Uterus (tissue), 4 donors: ENCODE measurements around the gene SERGEF. TPM values are rescaled to one million over a fixed set of nuclear protein-coding genes. Genes with fewer than 3 reads are reported as not detected.

Experiments
- DNase-seq, 2 donors: peaks; one replicate each; pipeline ENCODE4 v3.0.0-alpha.2; 2019 to 2020
- H3K27ac ChIP-seq, 2 donors: fragments of 200-600 bp; sonication (generic); 1 replicate in 1 of 2; 2 replicates in 1 of 2; pipeline ENCODE4 v1.5.1; 2016 to 2018
- H3K27me3 ChIP-seq, 2 donors: fragments of 200-600 bp; sonication (generic); one replicate each; pipeline ENCODE4 v1.5.1; 2018 to 2019; ENCODE audit warnings: control low read depth in 1 of 2
- H3K36me3 ChIP-seq, 2 donors: fragments of 200-600 bp; sonication (generic); one replicate each; pipeline ENCODE4 v1.5.1; 2019; ENCODE audit warnings: control low read depth in 1 of 2
- H3K4me1 ChIP-seq, 2 donors: fragments of 200-600 bp; sonication (generic); one replicate each; pipeline ENCODE4 v1.5.1; 2018 to 2019; ENCODE audit warnings: control low read depth in 1 of 2
- H3K4me3 ChIP-seq, 2 donors: fragments of 200-600 bp; sonication (generic); 1 replicate in 1 of 2; 2 replicates in 1 of 2; pipeline ENCODE4 v1.5.1; 2018 to 2019; ENCODE audit warnings: mild to moderate bottlenecking in 1 of 2
- H3K9me3 ChIP-seq, 2 donors: fragments of 200-600 bp; sonication (generic); one replicate each; pipeline ENCODE4 v1.5.1; 2019; ENCODE audit warnings: control low read depth in 1 of 2
- CTCF ChIP-seq, 4 experiments: fragments of 200-600 bp in 2 of 4; fragments of 450-650 bp in 2 of 4; sonication (generic) in 2 of 4; IDR thresholded peaks; one replicate each; pipeline ENCODE4 v1.5.1; 2016 to 2019; ENCODE audit warnings: antibody characterized with exemption in 4 of 4, mild to moderate bottlenecking in 2 of 4, moderate library complexity in 1 of 4
- POLR2A ChIP-seq, 2 donors: fragments of 450-650 bp; IDR thresholded peaks; one replicate each; pipeline ENCODE4 v1.6.1; 2016; ENCODE audit warnings: antibody characterized with exemption in 2 of 2, mild to moderate bottlenecking in 1 of 2, moderate library complexity in 1 of 2
- intact Hi-C: fragments of 100-400 bp; cut with DNase I; formaldehyde crosslinking; loops from one replicate; pipeline ENCODE4 v1.15.1; 2023; ENCODE audit warnings: low total_unique reads
- total RNA-seq, 4 donors: library from RNA; depleted of rRNA in 3 of 4; stranded (reverse); fragments of >200 nt in 3 of 4; gene quantifications; one replicate each; pipeline versions ENCODE4 v1.1.0 to v1.2.4, GENCODE V29; 2014 to 2023
- donor health status: DM: yes; HTN: yes; CAD: no.

Gene SERGEF
- total RNA-seq, 4 donors from 2014 or later, result 12.6 to 64.4 (median 43.7) TPM

DNA sequence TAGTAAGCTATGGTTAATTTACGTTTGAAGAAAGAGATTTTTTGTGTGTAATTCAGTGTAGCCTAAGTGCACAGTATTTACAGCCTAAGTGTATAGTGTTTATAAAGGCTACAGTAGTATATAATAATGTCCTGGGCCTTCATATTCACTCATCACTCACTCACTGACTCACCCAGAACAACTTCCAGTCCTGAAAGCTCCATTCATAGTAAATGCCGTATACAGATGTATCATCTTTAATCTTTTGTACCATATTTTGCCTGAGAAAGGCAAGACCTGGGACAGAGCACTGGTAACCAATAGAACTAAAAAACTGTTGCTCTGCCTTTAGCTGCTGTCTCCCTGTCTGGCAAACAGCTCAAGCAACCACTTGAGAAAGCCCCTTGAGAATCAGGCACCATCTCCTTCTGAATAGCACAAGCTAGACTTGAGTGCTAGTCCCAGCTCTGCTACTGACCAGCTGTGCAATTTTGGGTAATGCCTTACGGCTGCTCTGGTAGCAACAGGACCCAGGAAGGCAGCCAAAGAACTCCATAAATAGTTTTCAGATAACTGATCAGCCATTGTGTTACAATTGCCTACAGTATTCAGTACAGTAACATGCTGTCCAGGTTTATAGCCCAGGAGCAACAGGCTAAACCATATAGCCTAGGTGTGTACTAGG lies 146.9 kb downstream of the SERGEF start:
- Histone ChIP-seq H3K9me3 (no peaks in the 10 kb centered on the region), H3K27me3 (no peaks in the 10 kb centered on the region), H3K36me3 (no peaks in the 10 kb centered on the region), H3K4me1 (no peaks in the 10 kb centered on the region), H3K27ac (no peak overlapping the region), H3K4me3 (no peak overlapping the region)
- TF ChIP-seq CTCF (IDR thresholded peaks at IDR 0.05) (no peak), POLR2A (IDR thresholded peaks at IDR 0.05) (no peak)
- intact Hi-C loops, result no loop called here
- DNase-seq, result no peak

DNA sequence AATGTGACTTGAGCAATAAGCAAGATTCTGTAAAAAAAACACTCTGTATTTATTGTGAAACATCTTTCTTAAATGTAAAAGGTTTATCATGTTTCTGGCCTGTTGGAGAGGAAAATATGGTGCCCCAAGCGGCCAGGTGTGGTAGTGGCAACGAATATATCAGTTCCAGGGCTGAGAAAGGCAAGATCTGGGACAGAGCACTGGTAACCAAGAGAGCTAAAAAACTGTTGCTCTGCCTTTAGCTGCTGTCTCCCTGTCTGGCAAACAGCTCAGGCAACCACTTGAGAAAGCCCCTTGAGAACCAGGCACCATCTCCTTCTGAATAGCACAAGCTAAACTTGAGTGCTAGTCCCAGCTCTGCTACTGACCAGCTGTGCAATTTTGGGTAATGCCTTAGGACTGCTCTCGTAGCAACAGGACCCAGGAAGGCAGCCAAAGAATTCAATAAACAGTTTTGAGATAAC lies 148.3 kb downstream of the SERGEF start:
- H3K27ac ChIP-seq, result no peak overlapping the region

DNA sequence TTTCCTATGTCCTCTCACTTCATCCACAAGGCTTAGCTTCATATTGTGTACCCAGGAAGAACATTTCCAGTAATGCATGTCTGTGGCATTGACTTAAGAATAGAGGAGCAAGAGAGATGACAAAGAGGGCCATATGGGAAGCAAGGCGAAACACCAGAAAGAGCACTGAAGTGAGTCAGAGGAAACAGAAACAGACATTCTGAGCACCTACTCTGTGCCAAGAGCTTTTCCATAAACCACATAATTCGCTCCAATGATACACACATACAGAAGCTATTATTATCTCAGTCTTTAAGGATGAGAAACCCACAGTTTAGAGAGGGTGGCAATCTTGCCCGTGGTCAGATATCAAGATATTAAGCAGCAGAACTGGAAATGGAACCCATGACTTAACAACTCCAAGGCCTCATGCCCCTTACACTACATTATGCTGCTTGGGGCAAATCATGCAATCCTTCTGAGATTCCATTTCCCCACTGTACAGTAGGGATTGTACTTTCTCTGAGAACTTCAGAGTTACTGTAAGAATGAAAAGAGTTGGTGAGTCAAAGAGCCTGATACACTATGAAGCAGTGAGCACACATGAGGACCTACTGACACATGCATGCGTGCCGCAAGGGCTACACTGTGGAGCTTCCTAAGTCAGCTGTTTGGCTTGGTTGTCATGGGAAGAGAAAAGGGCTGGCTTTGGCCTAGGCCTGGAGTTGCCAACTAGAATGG lies 151.7 kb downstream of the SERGEF start:
- TF ChIP-seq CTCF (IDR thresholded peaks at IDR 0.05), result no peak
- TF ChIP-seq POLR2A (IDR thresholded peaks at IDR 0.05), result no peak
- Histone ChIP-seq H3K9me3 (no peaks in the 10 kb centered on the region), H3K27me3 (no peaks in the 10 kb centered on the region), H3K4me1 (no peaks in the 10 kb centered on the region), H3K36me3 (no peaks in the 10 kb centered on the region), H3K4me3 (no peak overlapping the region), H3K27ac (no peak overlapping the region)
- intact Hi-C loops, result no loop called here
- no peak for DNase-seq

More for the DNA sequence above, 148.3 kb downstream of the SERGEF start:
- TF ChIP-seq CTCF (IDR thresholded peaks at IDR 0.05) (no peak), POLR2A (IDR thresholded peaks at IDR 0.05) (no peak)
- intact Hi-C loops, result no loop called here
- no peak for DNase-seq
- Histone ChIP-seq H3K4me1 (no peaks in the 10 kb centered on the region), H3K36me3 (no peaks in the 10 kb centered on the region), H3K4me3 (no peak overlapping the region), H3K27me3 (no peaks in the 10 kb centered on the region), H3K9me3 (no peaks in the 10 kb centered on the region)

DNA sequence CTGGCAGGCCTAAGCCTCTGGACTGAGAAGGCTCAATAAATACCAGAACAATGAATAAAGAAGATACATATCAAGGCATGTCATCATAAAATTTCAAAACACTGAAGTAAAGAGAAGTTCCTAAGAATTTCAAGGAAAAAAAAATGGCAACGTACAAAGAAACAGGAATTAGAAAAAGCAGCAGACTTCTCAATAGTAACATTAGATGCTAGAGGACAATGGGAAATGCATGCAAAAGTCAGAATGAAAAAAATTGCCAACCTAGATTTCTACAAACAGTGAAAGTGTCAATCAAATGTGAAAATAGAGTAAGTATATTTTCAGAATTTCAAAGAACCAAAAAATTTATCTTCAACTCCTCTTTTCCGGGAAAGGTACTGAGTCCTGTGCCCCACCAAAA lies 153.3 kb downstream of the SERGEF start:
- H3K36me3 ChIP-seq, result no peaks in the 10 kb centered on the region
- intact Hi-C loops, result no loop called here
- DNase-seq, result no peak
- H3K4me1 ChIP-seq, result no peaks in the 10 kb centered on the region
- no peak overlapping the region for H3K27ac ChIP-seq
- TF ChIP-seq POLR2A (IDR thresholded peaks at IDR 0.05), result no peak
- TF ChIP-seq CTCF (IDR thresholded peaks at IDR 0.05), result no peak
- no peak overlapping the region for H3K4me3 ChIP-seq
- no peaks in the 10 kb centered on the region for H3K9me3 ChIP-seq
- no peaks in the 10 kb centered on the region for H3K27me3 ChIP-seq

DNA sequence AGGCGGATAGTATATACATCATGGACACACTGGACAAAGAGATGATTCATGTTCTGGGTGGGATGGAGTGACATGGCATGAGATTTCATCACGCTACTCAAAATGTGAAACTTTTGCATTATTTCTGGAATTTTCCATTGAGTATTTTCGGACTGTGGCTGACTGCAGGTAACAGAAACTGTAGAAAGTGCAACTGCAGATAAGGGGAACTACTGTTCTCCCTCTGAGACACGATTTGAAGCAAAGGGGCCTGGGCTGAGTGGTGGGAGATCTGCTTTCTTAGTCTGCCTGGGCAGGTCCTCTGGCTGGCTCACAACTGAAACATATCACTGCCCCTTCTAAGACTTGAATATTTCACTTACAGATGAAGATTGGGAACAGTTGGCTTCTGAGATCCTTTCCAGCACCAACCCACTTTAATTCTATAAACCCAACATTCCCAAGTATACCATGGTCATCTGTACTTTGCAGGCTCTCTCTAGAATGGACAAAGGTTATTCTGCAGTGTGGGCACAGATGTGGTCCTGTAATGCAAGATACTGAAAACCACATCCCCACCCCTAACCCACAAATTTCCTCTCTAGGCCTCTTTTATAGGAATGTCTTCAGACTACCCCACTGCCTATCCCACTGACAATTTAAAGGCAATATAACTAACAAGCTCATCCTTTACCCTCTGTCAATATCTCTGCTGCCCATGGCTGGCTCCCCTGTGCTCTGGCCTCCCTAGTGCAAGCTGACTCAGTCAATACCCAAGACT lies 157.1 kb downstream of the SERGEF start:
- H3K4me3 ChIP-seq, result no peak overlapping the region
- no peak overlapping the region for H3K27ac ChIP-seq
- no peaks in the 10 kb centered on the region for H3K27me3 ChIP-seq
- H3K36me3 ChIP-seq, result no peaks in the 10 kb centered on the region
- H3K9me3 ChIP-seq, result no peaks in the 10 kb centered on the region
- intact Hi-C loops, result no loop called here
- H3K4me1 ChIP-seq, result no peaks in the 10 kb centered on the region
- DNase-seq, result no peak
- no peak for TF ChIP-seq CTCF (IDR thresholded peaks at IDR 0.05)
- TF ChIP-seq POLR2A (IDR thresholded peaks at IDR 0.05), result no peak
